Epithelial cell of prostate (primary cell): Measurements from ENCODE around the gene CST3.

ENCODE experiments used
- DNase-seq: peaks from one replicate; pipeline ENCODE4 v3.0.0-alpha.2; 2011; ENCODE audit warnings: low read depth, low spot score
- H3K27ac ChIP-seq: fragments of 450-650 bp; 2 replicates; pipeline ENCODE4 v1.5.1; 2017; ENCODE audit warnings: mild to moderate bottlenecking

CST3 gene

DNA sequence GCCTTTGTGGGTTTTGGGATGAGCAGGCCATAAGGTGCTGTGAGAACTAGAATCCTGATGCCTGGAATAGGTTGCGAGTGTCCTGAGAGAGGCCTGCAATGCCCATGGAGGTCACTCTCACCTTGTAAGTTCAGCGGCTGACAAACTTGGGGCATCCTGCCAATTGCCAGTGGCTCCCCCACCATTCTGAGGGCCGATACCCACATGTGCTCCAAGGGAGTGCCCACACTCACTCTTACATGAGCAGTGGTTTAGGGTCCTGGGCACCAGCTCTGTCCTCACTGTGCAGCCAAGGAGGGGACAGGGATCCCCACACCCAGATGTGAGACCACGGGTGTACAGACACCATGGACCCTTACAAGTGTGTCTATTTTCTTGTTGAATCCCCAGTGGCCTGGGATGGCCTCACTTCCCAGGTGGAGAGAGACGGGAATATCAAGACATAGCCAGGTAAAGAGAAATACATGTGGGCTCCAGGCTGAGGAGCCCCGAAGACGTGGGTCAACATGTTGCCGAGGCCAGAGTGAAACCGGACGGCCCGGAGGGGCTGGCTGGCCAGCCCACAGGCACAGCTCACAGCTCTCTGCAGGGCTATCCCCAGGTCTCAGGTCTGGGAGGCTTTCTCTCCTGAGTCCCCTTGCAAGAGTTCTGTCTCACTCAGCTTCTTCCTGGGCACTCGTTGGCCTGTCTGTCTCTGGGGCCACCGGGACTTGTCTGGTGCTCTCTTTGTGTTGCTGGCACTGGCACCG, 30.1 kb downstream of the CST3 start:
- H3K27ac ChIP-seq: no peak overlapping the region
- no peak for DNase-seq

DNA sequence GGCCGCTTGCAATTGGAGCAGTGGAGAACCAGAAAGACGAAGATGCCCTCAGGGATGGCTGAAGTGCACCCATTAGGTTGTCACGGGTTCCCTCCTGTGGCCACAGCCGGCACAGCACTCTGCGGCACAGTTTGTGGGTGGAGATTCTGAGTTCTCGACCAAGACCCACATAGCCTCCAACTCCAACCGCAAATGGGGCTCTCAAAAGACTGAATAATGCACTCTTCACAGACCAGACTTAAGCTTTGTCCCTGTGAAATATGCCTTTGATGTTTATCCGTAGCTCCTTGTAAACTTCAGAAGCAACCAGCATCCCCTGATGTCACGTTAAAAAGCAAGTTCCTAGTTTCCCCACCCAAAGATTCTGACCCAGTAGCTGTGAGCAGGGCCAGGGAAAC, 31.1 kb downstream of the CST3 start:
- DNase-seq: no peak

DNA sequence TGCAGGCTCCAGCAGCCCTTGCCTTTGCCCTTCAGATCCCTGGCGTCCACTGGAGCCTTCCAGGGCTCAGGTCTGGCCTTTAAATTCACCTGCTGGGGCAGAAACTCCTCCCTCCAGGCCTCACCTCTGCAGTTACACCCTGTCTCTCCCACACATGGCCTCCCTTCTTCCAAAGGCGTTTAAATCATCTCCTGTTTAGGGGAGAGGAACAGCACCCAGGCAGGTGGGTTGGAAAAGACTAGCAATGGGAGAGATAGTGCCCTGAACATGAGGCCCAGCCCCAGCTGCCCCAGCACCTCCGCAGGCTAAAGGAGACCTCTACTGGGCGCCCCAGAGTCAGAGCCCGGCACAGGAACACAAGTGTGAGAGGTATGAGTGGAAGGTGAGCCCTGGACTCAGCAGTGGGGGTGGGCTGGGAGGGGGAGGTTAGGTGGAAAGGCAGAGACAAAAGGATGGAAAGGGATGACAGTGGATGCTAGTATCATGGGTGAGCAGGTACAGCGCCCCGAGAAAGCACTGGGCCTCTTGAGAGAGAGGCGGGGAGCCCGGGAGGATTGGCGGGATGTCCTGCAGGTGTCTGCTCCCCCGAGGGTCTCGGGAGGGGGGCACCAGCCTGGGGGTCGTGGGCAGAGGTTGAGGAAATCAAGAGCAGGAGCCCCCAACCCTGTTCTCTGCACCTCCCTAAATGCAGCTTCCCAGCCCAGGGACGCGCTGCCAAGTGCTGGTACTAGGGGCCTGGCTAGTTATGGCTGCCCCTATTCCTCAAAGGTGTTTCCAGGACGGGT, 31.7 kb downstream of the CST3 start, which contains the start of gene CST9:
Gene CST9 (minus strand): TSS at position 51 of the 785 bp plus-strand sequence. CDS start 53 bp downstream, outside the sequence.
- no peak within 1 kb of the TSS for H3K27ac ChIP-seq
- DNase-seq: no peak

More for the DNA sequence above, 31.1 kb downstream of the CST3 start:
- no peak overlapping the region for H3K27ac ChIP-seq

- no peak overlapping the region for H3K27ac ChIP-seq
- no peak for DNase-seq
Observed at GRCh38 chr20:23604306-23604705, 33.4 kb downstream of the CST3 start.

- DNase-seq: no peak
- H3K27ac ChIP-seq: no peak overlapping the region
Observed at GRCh38 chr20:23603321-23603720, 34.4 kb downstream of the CST3 start.

DNA sequence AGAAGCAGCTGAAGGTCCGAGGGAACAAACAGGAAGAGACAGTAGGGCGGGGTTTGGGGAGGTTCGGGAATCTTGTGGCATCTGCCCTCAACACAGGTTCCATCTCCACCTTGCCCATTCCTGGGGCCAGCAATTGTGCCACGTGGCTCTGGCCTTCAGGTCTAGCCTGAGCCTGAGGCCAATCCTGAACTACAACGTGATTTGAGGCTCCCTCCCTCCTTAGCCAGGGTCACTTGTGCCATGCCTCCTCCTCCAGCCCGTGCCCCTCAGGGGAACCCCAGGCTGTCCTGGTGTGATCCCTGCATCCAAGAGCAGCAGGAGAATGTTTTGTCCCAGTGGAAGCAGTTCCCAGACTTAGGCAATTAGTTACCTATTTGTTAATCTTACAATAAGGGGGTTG, 35.1 kb downstream of the CST3 start:
- H3K27ac ChIP-seq: no peak overlapping the region
- DNase-seq: no peak

DNA sequence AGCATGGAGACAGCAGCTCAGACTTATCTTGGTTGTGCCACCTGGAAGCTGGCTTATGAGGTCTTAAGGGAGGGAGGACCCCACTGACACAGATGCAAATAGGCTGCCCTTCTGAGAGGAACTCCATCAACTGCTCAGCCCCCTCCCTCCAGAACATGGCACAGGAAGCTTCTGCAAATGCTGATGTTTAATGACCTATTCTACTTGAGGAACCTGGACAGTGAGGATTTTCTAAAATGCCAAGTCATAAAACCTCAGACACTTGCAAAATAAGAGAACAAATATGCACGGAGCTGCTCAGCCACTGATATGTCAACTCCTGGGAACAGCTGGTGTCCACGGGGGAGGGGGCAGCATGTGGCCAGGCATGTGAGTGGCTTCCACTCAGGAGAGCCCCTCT, 35.5 kb downstream of the CST3 start:
- no peak overlapping the region for H3K27ac ChIP-seq
- DNase-seq: no peak

GRCh38 chr20:23601715-23602114, 36.0 kb downstream of the CST3 start:
- no peak for DNase-seq
- no peak overlapping the region for H3K27ac ChIP-seq

- no peak overlapping the region for H3K27ac ChIP-seq
- no peak for DNase-seq
Observed at GRCh38 chr20:23598481-23598880, 39.3 kb downstream of the CST3 start.

- DNase-seq: no peak
- no peak overlapping the region for H3K27ac ChIP-seq
Observed at GRCh38 chr20:23596579-23597250, 41.0 kb downstream of the CST3 start.

- no peak for DNase-seq
- no peak overlapping the region for H3K27ac ChIP-seq
Observed at GRCh38 chr20:23595941-23596340, 41.8 kb downstream of the CST3 start.

DNA sequence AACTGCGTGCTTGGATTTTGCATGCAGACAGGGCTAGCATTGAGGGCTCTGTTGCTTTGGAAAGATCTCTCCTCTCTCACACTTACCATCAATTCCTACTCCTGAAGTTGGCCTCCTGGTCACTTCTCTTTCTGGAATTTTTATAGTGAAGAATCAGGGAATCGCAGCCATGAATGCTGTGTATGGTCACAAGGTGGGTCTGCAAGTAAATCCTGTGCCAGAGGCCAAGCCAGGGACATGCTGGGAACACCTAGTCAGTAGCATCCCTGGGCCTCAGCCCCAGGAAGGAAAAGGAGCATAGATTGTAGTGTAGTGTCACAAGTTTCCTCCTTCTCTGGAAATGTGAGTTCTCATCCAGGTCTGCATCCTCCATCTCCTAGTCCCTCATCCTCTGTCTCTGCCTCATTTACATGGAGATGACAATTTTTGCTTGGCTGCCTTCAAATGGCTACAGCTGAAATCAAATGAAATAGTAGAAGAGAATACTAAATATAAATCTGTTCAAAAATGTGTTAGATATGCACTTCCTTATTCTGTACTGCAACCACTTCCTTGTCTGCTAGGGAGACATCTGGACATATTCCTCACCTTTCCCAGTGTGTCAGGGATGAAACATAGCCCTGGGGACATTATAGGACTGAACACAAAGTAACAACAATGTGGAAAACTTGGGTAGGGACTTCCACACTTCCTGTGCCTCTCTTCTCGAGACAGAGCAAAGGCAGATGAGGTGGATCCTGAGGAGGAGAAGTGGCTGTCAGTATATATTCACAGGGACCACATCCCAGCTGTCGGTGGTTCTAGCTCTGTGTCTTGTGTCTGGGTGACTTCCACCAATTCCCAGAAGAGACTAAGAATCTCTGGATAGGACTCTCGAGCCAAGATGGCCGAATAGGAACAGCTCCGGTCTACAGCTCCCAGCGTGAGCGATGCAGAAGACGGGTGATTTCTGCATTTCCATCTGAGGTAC, 49.0 kb downstream of the CST3 start:
- peak overlapping the region; percentile 69 for H3K27ac ChIP-seq
- no peak for DNase-seq

- DNase-seq: no peak
- peak overlapping the region; percentile 54 for H3K27ac ChIP-seq
Observed at GRCh38 chr20:23587631-23588030, 50.1 kb downstream of the CST3 start.

- H3K27ac ChIP-seq: peak overlapping the region; percentile 54
- no peak for DNase-seq
Observed at GRCh38 chr20:23586735-23587525, 50.8 kb downstream of the CST3 start.

DNA sequence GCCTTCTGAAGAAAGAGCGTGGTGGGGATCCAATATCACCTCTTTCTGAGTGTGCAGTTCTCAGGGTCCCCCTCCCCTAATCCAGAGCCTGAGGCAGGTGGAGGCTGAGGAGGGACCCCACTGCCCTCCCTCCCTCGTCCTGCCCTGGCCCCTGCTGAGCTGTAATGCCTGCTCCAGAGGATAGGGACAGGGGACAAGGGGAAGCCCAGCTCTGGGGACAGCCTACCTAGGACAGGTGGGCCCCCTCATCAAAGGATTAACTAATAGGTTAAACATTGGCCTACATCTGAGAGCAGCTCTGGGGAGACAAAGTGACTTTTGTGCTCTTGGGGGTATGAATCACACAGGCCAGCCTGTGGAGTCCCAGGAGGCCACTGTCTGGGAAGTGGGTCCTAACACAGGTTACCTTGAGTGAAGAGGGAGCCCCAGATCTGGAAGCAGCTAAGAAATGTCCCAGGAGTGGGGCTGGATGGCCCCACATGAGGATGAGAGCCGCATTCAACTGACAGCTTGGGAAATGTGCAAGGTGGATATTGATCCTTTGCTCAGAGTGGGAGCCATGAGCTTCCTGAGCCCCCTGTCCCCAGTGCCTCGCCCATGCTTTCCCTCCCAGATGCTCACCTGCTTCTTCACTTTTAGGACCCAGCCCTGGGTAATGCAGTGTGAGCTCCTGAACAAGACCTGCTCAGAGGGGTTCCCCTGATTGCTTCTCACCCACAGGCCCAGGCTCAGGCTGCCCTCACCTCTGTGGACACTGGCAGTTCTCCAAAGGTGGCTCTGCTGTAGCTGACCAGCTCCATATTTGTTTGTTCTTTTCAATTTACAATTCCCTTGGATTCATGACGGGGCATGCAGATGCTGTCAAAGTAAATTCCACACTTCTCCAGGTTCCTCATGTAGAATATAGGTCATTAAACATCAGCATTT, 51.7 kb downstream of the CST3 start:
- no peak for DNase-seq
- H3K27ac ChIP-seq: peak overlapping the region; percentile 54

DNA sequence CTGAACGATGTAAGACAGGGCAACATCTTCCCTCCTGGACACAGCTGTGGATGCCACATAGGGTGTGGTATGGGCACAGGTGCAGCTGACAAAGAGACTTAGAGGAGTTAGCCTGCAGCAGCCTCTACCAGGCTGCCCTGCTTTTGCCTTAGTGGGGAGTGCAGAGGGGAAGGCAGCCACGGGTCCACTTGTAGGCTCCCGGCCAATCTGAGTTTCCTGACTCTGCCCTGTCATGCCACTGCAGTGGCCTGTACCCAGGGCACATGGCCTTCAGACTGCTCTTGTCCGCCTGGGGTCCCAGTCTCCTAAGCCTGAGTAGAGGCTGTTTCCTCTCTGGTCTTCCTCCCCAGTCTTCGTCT, 52.3 kb downstream of the CST3 start:
- H3K27ac ChIP-seq: peak overlapping the region; percentile 64
- DNase-seq: no peak

- peak overlapping the region; percentile 64 for H3K27ac ChIP-seq
- DNase-seq: no peak
Observed at GRCh38 chr20:23584434-23585199, 53.1 kb downstream of the CST3 start.
